Liver (tissue), 9 donors: ENCODE measurements around the gene ATG14. TPM values are rescaled to one million over a fixed set of nuclear protein-coding genes. Genes with fewer than 3 reads are reported as not detected.

Experiments
- DNase-seq: peaks from one replicate; pipeline ENCODE4 v3.0.0-alpha.2; 2017; ENCODE audit warnings: low spot score
- H3K27ac ChIP-seq, 2 donors: one replicate each; pipeline ENCODE4 v1.7.0; 2013; ENCODE audit warnings: inconsistent platforms in 2 of 2, low read length in 2 of 2, control low read depth in 1 of 2, low read depth in 1 of 2, mild to moderate bottlenecking in 1 of 2
- H3K27me3 ChIP-seq, 4 donors: one replicate each; pipeline versions ENCODE4 v1.6.1 to v1.7.0; 2013; ENCODE audit warnings: low read length in 3 of 4, inconsistent platforms in 1 of 4, mild to moderate bottlenecking in 1 of 4, moderate library complexity in 1 of 4; ENCODE audit not compliant: control insufficient read depth in 4 of 4, insufficient read depth in 4 of 4
- H3K36me3 ChIP-seq, 4 donors: one replicate each; pipeline versions ENCODE4 v1.6.1 to v1.7.0; 2013; ENCODE audit warnings: low read length in 3 of 4, mild to moderate bottlenecking in 3 of 4, low read depth in 1 of 4, moderate library complexity in 1 of 4; ENCODE audit not compliant: control insufficient read depth in 4 of 4, insufficient read depth in 3 of 4
- H3K4me1 ChIP-seq, 4 donors: one replicate each; pipeline versions ENCODE4 v1.6.1 to v1.7.0; 2013; ENCODE audit warnings: low read length in 3 of 4, mild to moderate bottlenecking in 3 of 4, moderate library complexity in 1 of 4; ENCODE audit not compliant: control insufficient read depth in 4 of 4, insufficient read depth in 4 of 4
- H3K4me3 ChIP-seq, 3 donors: one replicate each; pipeline versions ENCODE4 v1.6.1 to v1.7.0; 2013; ENCODE audit warnings: low read length in 3 of 3, control low read depth in 1 of 3, low read depth in 1 of 3, mild to moderate bottlenecking in 1 of 3
- H3K9ac ChIP-seq, 2 donors: one replicate each; pipeline ENCODE4 v1.7.0; 2013; ENCODE audit warnings: low read length in 2 of 2, mild to moderate bottlenecking in 2 of 2, moderate library complexity in 2 of 2, control low read depth in 1 of 2, low read depth in 1 of 2
- H3K9me3 ChIP-seq, 4 donors: one replicate each; pipeline versions ENCODE4 v1.6.1 to v1.7.0; 2013; ENCODE audit warnings: low read length in 3 of 4; ENCODE audit not compliant: control insufficient read depth in 4 of 4
- CTCF ChIP-seq: fragments of 150-350 bp; IDR thresholded peaks from 2 replicates; pipeline ENCODE4 v1.5.1; 2017; ENCODE audit warnings: improper control_type of control experiment, low read depth, low read length; ENCODE audit not compliant: missing input control
- EGR1 ChIP-seq, 2 donors: IDR thresholded peaks; 2 replicates each; pipeline ENCODE4 v1.6.1; 2016 to 2018; ENCODE audit warnings: antibody characterized with exemption in 2 of 2, low read depth in 2 of 2
- FOXA1 ChIP-seq: IDR thresholded peaks from 2 replicates; pipeline ENCODE4 v1.6.1; 2016; ENCODE audit warnings: antibody characterized with exemption
- HNF4A ChIP-seq, 2 donors: conservative IDR thresholded peaks; 2 replicates each; pipeline ENCODE4 v1.6.1; 2016; ENCODE audit warnings: antibody characterized with exemption in 2 of 2, mild to moderate bottlenecking in 2 of 2
- HNF4G ChIP-seq: IDR thresholded peaks from 2 replicates; pipeline ENCODE4 v1.6.1; 2016; ENCODE audit warnings: antibody characterized with exemption
- JUND ChIP-seq, 2 donors: IDR thresholded peaks; 2 replicates each; pipeline ENCODE4 v1.6.1; 2016; ENCODE audit warnings: antibody characterized with exemption in 2 of 2
- MAX ChIP-seq: IDR thresholded peaks from 2 replicates; pipeline ENCODE4 v1.6.1; 2016; ENCODE audit warnings: antibody characterized with exemption
- NR2F2 ChIP-seq: IDR thresholded peaks from 2 replicates; pipeline ENCODE4 v1.6.1; 2016; ENCODE audit warnings: antibody characterized with exemption
- RAD21 ChIP-seq, 2 donors: IDR thresholded peaks; 2 replicates each; pipeline ENCODE4 v1.6.1; 2016; ENCODE audit warnings: antibody characterized with exemption in 2 of 2, mild to moderate bottlenecking in 2 of 2
- RXRA ChIP-seq, 2 donors: IDR thresholded peaks; 2 replicates each; pipeline ENCODE4 v1.6.1; 2017 to 2018; ENCODE audit warnings: antibody characterized with exemption in 2 of 2, mild to moderate bottlenecking in 1 of 2
- SP1 ChIP-seq: IDR thresholded peaks from 2 replicates; pipeline ENCODE4 v1.6.1; 2018; ENCODE audit warnings: antibody characterized with exemption, mild to moderate bottlenecking
- TAF1 ChIP-seq: conservative IDR thresholded peaks from 2 replicates; pipeline ENCODE4 v1.6.1; 2016; ENCODE audit warnings: antibody characterized with exemption, mild to moderate bottlenecking
- YY1 ChIP-seq: IDR thresholded peaks from 2 replicates; pipeline ENCODE4 v1.6.1; 2016; ENCODE audit warnings: antibody characterized with exemption, mild to moderate bottlenecking
- WGBS: extraction: QIAGEN DNeasy Blood & Tissue Kit; methylation state at CpG from one replicate; pipeline ENCODE4 v1.1.7; 2013; 5-methylcytosine and 5-hydroxymethylcytosine counted together
- polyA plus RNA-seq, 2 donors: library from polyadenylated mRNA; stranded (reverse) in 1 of 2; unstranded in 1 of 2; fragments of 200-250 nt in 1 of 2; fragments of >200 nt in 1 of 2; fragmentation: Nextera tagmentation in 1 of 2; extraction: Ambion mirVana in 1 of 2; gene quantifications; one replicate each; pipeline versions ENCODE4 v1.2.1 to v1.2.3, GENCODE V29; 2013 to 2015
- total RNA-seq, 2 donors: library from RNA; depleted of rRNA; stranded (reverse); fragments of >200 nt; gene quantifications; one replicate each; pipeline ENCODE4 v1.2.3, GENCODE V29; 2014
- TF ChIP-seq, protein P1 (sequence below): IDR thresholded peaks from 2 replicates; pipeline ENCODE4 v1.6.1; 2016; ENCODE audit warnings: antibody characterized with exemption
- TF ChIP-seq, protein P2 (sequence below): IDR thresholded peaks from 2 replicates; pipeline ENCODE4 v1.6.1; 2016; ENCODE audit warnings: antibody characterized with exemption
- TF ChIP-seq, protein P3 (sequence below): IDR thresholded peaks from 2 replicates; pipeline ENCODE4 v1.6.1; 2016; ENCODE audit warnings: antibody characterized with exemption, mild to moderate bottlenecking
- donor health status: healthy.
- donor health status: healthy.
- donor health status: healthy.
- donor health status: healthy.
- donor health status: healthy.

The ATG14 gene
- total and polyA plus RNA-seq, 4 donors: 1.9 to 16.0 (median 4.4) TPM

DNA sequence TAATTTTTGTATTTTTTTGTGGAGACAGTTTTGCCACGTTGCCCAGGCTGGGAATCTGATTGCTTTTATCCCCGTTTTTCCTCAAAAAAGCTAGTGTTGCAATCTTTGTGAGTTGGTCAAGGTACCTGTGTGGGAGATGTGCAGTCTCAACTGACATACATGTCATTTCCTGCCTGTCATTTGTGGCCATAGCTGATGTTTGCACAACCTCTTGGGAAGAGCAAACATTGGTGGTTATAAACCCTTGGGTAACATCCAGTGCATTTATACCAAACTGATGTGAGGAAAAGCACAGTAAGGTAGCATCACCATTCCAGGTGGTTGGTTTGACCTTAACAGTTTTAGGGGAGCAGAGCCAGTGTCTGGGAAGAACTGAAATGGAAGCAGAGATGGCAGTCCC is 54.7 kb downstream of the ATG14 start:
- no peak overlapping the region for H3K9ac ChIP-seq
- no peak for DNase-seq
- TF ChIP-seq EGR1 (IDR thresholded peaks at IDR 0.05; ENCODE audit: low read depth in 2 of 2) (no peak), NR2F2 (no peak), CTCF (no peak), HNF4A (conservative IDR thresholded peaks at IDR 0.05) (peak in 1 of 2 donors; percentile 11), SP1 (no peak), RAD21 (IDR thresholded peaks at IDR 0.05) (peak in 1 of 2 donors; percentile 30), JUND (IDR thresholded peaks at IDR 0.05) (no peak), YY1 (peak; percentile 16), FOXA1 (no peak), HNF4G (no peak), RXRA (IDR thresholded peaks at IDR 0.05) (no peak)
- TF ChIP-seq, protein P1, sequence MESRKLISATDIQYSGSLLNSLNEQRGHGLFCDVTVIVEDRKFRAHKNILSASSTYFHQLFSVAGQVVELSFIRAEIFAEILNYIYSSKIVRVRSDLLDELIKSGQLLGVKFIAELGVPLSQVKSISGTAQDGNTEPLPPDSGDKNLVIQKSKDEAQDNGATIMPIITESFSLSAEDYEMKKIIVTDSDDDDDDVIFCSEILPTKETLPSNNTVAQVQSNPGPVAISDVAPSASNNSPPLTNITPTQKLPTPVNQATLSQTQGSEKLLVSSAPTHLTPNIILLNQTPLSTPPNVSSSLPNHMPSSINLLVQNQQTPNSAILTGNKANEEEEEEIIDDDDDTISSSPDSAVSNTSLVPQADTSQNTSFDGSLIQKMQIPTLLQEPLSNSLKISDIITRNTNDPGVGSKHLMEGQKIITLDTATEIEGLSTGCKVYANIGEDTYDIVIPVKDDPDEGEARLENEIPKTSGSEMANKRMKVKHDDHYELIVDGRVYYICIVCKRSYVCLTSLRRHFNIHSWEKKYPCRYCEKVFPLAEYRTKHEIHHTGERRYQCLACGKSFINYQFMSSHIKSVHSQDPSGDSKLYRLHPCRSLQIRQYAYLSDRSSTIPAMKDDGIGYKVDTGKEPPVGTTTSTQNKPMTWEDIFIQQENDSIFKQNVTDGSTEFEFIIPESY: no peak
- TF ChIP-seq, protein P2, sequence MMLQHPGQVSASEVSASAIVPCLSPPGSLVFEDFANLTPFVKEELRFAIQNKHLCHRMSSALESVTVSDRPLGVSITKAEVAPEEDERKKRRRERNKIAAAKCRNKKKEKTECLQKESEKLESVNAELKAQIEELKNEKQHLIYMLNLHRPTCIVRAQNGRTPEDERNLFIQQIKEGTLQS: no peak
- WGBS: 31% methylated on average over 2 of the region's 2 CpGs
- no peaks in the 10 kb centered on the region for H3K27me3 ChIP-seq
- peaks cover 0 to 4% (median 2%) of the 10 kb centered on the region in 4 donors for H3K4me1 ChIP-seq
- peaks cover 0 to 5% (median 3%) of the 10 kb centered on the region in 4 donors for H3K36me3 ChIP-seq
- H3K9me3 ChIP-seq: no peaks in the 10 kb centered on the region
- H3K27ac ChIP-seq: no peak overlapping the region
- H3K4me3 ChIP-seq: no peak overlapping the region

DNA sequence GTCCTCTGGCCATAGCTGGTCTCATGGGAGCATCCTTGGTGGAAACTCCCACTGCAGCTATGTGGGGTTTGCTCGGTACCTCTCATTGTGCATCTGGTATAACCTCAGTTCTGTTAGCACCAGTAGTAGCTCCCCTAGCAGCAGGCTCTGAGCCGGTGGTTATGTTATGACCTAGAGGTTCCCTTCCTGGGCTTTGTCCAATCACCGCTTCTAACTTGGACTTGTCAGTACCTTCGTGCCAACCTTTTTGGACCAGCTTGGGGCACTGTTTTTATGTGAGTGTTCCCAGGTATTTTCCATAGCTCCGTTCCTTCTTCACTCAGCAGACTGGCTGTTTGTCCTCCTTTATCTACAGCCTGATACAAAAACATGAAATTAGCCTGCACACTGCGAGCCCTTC is 55.7 kb downstream of the ATG14 start:
- DNase-seq: no peak
- WGBS: 86% methylated on average over 6 of the region's 6 CpGs
- no peak overlapping the region for H3K9ac ChIP-seq
- H3K27ac ChIP-seq: no peak overlapping the region
- H3K4me3 ChIP-seq: no peak overlapping the region
- H3K27me3 ChIP-seq: no peaks in the 10 kb centered on the region
- TF ChIP-seq MAX: no peak
- no peak for TF ChIP-seq TAF1
- TF ChIP-seq HNF4A (conservative IDR thresholded peaks at IDR 0.05): no peak
- TF ChIP-seq, protein P1: no peak
- TF ChIP-seq, protein P2: no peak
- TF ChIP-seq SP1: no peak
- TF ChIP-seq FOXA1: no peak
- TF ChIP-seq HNF4G: no peak
- TF ChIP-seq, protein P3, sequence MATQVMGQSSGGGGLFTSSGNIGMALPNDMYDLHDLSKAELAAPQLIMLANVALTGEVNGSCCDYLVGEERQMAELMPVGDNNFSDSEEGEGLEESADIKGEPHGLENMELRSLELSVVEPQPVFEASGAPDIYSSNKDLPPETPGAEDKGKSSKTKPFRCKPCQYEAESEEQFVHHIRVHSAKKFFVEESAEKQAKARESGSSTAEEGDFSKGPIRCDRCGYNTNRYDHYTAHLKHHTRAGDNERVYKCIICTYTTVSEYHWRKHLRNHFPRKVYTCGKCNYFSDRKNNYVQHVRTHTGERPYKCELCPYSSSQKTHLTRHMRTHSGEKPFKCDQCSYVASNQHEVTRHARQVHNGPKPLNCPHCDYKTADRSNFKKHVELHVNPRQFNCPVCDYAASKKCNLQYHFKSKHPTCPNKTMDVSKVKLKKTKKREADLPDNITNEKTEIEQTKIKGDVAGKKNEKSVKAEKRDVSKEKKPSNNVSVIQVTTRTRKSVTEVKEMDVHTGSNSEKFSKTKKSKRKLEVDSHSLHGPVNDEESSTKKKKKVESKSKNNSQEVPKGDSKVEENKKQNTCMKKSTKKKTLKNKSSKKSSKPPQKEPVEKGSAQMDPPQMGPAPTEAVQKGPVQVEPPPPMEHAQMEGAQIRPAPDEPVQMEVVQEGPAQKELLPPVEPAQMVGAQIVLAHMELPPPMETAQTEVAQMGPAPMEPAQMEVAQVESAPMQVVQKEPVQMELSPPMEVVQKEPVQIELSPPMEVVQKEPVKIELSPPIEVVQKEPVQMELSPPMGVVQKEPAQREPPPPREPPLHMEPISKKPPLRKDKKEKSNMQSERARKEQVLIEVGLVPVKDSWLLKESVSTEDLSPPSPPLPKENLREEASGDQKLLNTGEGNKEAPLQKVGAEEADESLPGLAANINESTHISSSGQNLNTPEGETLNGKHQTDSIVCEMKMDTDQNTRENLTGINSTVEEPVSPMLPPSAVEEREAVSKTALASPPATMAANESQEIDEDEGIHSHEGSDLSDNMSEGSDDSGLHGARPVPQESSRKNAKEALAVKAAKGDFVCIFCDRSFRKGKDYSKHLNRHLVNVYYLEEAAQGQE: no peak
- no peak for TF ChIP-seq JUND (IDR thresholded peaks at IDR 0.05)
- H3K4me1 ChIP-seq: peaks cover 0 to 4% (median 2%) of the 10 kb centered on the region in 4 donors
- H3K9me3 ChIP-seq: no peaks in the 10 kb centered on the region
- H3K36me3 ChIP-seq: peaks cover 6 to 15% (median 10%) of the 10 kb centered on the region in 4 donors
